ENCODE data around the gene PICK1.

PICK1 gene

DNA sequence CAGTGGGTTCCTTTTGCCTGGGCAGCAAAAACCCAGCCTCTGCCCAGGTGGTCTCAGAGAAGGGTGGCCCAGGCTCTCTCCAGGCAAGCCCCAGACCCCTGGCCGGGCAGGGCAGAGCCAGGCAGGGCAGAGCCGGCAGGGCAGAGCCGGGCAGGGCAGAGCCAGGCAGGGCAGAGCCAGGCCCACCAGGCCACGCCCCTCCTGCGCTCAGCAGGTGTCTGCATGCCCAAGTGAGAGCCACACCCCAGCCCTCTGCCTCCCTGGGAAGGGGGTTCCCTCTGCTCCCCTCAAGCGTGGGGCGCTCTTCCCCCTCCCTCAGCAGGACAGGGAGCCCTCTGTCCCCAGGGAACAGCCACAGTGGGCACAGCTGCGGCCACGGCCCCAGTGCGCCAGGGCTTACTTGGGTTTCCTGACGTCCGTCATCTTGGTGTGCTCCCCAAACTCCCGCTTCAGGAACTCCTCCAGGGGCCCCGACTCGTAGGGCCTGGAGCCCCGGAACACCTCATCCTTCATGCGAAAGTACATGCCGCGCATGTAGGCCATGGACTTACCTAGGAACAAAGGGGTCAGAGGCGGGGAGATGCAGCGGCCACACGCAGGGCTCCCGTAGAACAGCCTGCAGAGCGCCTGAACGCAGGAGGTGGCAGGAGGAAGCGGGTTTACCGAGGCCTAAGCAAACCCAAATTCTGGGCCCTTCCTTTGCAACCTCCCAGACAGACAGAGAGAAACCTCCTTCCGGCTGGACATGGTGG, 63.3 kb downstream of the PICK1 start:
- no peak for DNase-seq

DNA sequence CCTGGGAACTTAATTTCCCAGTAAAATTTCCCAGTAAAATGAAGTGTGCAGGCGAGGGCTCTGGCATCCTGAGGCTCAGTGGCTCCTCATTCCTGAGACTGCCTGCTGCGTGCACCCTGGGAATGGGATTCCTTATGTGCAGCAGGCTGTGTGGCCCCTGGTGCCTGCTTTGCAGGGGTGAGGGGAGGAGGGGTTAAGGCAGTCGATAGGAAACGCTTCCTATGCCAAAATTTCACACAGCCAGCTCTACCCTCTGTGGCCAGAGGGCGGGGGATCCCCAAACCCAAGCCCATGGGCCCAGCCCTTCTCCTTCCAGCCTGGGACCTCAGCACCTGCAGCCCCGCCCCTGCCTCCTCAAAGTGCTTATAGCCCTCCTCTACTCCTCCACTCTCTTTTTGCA, 65.4 kb downstream of the PICK1 start:
- no peak for DNase-seq

DNA sequence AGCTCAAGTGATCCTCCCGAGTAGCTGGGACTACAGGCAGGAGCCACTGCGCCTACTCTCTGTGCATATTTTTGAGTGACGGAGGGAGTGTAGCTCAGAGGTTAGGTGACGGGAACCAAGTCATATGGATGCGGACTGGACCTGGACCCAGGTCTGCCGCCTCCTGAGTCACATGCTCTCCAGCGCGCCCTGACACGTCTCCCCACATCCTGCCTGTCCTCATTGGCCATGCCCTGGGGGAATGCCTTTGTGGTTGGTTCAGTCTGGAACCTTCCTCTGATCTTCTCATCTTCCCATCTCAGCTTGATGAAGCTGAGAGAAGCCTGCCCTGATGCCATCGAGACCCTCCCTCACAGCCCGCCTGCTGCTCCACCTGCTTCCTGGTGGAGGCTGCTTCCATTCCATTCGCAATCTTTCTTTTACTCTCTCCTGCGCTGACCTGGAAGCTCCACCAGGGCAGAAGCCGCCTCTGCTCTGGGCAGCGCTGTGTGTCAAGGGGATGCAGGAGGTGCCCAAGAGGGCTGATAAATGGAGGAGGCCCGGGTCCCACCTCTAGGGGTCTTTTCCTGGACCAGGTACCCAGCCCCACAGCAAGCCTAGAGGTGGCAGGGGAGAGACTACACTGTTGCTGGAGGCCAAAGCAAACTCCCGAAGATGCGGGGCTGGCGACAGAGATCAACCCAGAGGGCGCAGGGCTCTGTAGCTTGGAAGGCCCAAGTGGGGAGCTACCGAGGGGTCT, 67.2 kb downstream of the PICK1 start:
- no peak for DNase-seq

DNA sequence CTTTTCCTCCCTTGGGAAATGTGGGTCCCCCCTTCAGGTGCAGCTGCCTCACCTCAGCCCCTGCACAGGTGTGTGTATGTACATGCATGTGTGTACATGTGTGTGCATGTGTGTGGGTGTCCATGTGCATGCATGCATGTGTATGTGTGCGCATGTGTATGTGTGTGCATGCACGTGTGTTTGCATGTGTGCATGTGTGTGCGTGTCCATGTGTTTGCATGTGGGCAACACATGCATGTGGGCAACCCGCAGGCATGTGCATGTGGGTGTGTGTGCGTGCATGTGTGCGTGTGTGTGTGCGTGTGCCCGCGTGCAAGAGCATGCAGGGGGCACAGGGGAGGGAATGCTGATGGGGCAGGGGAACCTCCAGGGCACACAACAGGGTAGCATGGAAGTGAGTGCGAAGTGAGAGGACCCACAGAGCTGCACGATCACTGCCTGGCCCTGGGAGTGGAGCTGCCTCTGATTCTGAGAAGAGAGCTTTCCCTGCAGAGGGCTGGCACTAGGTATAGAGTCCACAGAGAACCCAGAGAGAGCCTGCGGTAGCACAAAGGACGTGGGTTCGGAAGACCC, 67.9 kb downstream of the PICK1 start:
- DNase-seq, result no peak
